ENCODE results near the gene PSME2. TPM values are rescaled to one million over a fixed set of nuclear protein-coding genes. Genes with fewer than 3 reads are reported as not detected.

Gene PSME2
- total and polyA plus RNA-seq, 10 of the 15 experiments (the other 5 are each of a cell fraction or from before 2014, with no cell fraction given) = 510 to 3,542 (median 913) TPM

DNA sequence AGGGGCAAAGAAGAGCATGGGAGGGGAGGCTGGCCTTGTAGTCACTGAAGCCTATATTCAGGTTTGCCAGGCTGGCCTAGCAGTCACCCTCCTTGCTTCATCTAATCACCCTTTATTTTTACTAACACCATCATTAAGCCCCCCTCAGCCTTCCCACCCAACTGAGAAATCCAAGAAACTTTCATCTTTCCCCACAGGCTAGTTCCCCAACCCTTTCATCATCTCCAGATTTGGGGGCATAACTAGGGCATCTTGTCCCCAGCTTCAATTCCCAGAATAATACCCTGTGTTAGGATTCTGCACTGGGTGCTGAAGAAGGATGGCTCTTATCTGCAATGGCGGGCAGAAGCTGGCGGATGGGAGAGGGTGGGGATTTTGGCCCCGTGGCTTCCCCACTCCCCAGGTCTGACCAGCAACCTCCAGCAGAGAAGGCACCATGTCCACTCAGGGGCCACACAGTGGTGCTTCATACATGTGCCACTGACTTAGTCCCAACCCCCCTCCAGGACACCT lies 45.4 kb downstream of the PSME2 start (continued):
- TF ChIP-seq, protein P1, sequence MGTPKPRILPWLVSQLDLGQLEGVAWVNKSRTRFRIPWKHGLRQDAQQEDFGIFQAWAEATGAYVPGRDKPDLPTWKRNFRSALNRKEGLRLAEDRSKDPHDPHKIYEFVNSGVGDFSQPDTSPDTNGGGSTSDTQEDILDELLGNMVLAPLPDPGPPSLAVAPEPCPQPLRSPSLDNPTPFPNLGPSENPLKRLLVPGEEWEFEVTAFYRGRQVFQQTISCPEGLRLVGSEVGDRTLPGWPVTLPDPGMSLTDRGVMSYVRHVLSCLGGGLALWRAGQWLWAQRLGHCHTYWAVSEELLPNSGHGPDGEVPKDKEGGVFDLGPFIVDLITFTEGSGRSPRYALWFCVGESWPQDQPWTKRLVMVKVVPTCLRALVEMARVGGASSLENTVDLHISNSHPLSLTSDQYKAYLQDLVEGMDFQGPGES (IDR thresholded peaks at IDR 0.05) = no peak
- TF ChIP-seq SIN3A (IDR thresholded peaks at IDR 0.05; ENCODE audit: low read depth, low read length) = no peak
- no peak for TF ChIP-seq MEF2B (IDR thresholded peaks at IDR 0.05; ENCODE audit: partially characterized antibody, poor library complexity, severe bottlenecking)
- TF ChIP-seq IKZF2 (IDR thresholded peaks at IDR 0.05) = no peak
- TF ChIP-seq HSF1 (IDR thresholded peaks at IDR 0.05; ENCODE audit: low read depth, low read length) = no peak
- TF ChIP-seq GABPA (IDR thresholded peaks at IDR 0.05; ENCODE audit: low read depth) = no peak
- TF ChIP-seq KAT2A (conservative IDR thresholded peaks at IDR 0.05; ENCODE audit: control insufficient read depth, low read depth, low read length) = no peak
- TF ChIP-seq IRF4 (IDR thresholded peaks at IDR 0.05; ENCODE audit: low read depth, low read length) = no peak

GRCh38 chr14:24100197-24100981 lies 46.0 kb downstream of the PSME2 start:
- BruUV-seq (replicated peaks) = no TSS peak
- WGBS (ENCODE audit: insufficient coverage, insufficient replicate concordance, low lambda C conversion rate, missing lambda C conversion rate) = 71% methylated on average over 4 of the region's 4 CpGs
- POLR2A ChIA-PET = interaction anchor here (1.0 kb wide), 1 partner anchor 13 kb away, joined by 3 read pairs; no protein-coding TSS in a partner anchor

More at GRCh38 chr14:24100197-24100981, 46.0 kb downstream of the PSME2 start:
- no peaks in the 10 kb centered on the region for H3K9me3 ChIP-seq (replicated peaks; ENCODE audit: control insufficient read depth, insufficient read depth, low read length)
- no peak for ATAC-seq
- no peak overlapping the region for H3K4me3 ChIP-seq
- H4K20me1 ChIP-seq (ENCODE audit: control insufficient read depth, insufficient read depth) = no peaks in the 10 kb centered on the region
- H3K4me1 ChIP-seq (ENCODE audit: control insufficient read depth, insufficient read depth, low read length) = no peaks in the 10 kb centered on the region
- SMC1A ChIA-PET (ENCODE audit: uncharacterized antibody, unreplicated experiment) = interaction anchor here (0.8 to 1.6 kb wide), 2 partner anchors 8 to 9 kb away, joined by 3 to 4 read pairs; no protein-coding TSS in a partner anchor
- H3K4me2 ChIP-seq (ENCODE audit: control insufficient read depth, insufficient read depth) = no peak overlapping the region
- DNase-seq (ENCODE audit: low read depth, low spot score) = no peak
- intact Hi-C loops (cut with micrococcal nuclease; ENCODE audit: unreplicated experiment) = no loop called here
- no peak overlapping the region for H2AFZ ChIP-seq (ENCODE audit: control insufficient read depth, low read depth, low read length)
- H3K27me3 ChIP-seq (replicated peaks in 1 of 2; ENCODE audit: control insufficient read depth in 2 of 2, insufficient read depth in 2 of 2, low read length in 1 of 2) = no peaks in the 10 kb centered on the region
- CTCF ChIA-PET = interaction anchor here (1.6 to 11.3 kb wide), 3 partner anchors 7 to 42 kb away, joined by 7 to 294 read pairs (median 8); partner anchors contain the start of gene PCK2
- peaks cover 9% of the 10 kb centered on the region for H3K79me2 ChIP-seq (ENCODE audit: control insufficient read depth, insufficient read depth, low read length)
- in situ Hi-C loops (cut with MboI) = loop anchor here (25.0 kb wide), 1 partner anchor 788 kb away; the partner anchor contains the start of genes BCL2L2, PABPN1 and PPP1R3E
- RAD21 ChIA-PET (ENCODE audit: unreplicated experiment) = interaction anchor here (1.2 kb wide), 1 partner anchor 8 kb away, joined by 3 read pairs; no protein-coding TSS in a partner anchor
- H3K27ac ChIP-seq (ENCODE audit: control insufficient read depth, insufficient read depth) = no peak overlapping the region
- H3K9ac ChIP-seq (ENCODE audit: control insufficient read depth, insufficient read depth, low read length) = no peak overlapping the region
- FAIRE-seq = no peak
- TF ChIP-seq POLR2A (IDR thresholded peaks at IDR 0.05; ENCODE audit: low read depth, low read length) (no peak), POU2F2 (IDR thresholded peaks at IDR 0.05; ENCODE audit: borderline replicate concordance, low read depth, low read length) (no peak), HCFC1 (IDR thresholded peaks at IDR 0.05; ENCODE audit: low read length) (no peak), PML (IDR thresholded peaks at IDR 0.05; ENCODE audit: low read length) (no peak), FOXK2 (IDR thresholded peaks at IDR 0.05) (no peak), KAT2A (conservative IDR thresholded peaks at IDR 0.05; ENCODE audit: control insufficient read depth, low read depth, low read length) (no peak), FOXM1 (IDR thresholded peaks at IDR 0.05; ENCODE audit: low read depth, low read length) (no peak), YBX1 (IDR thresholded peaks at IDR 0.05) (no peak), STAT3 (IDR thresholded peaks at IDR 0.05; ENCODE audit: low read depth, low read length) (no peak)
- TF ChIP-seq, protein P2, sequence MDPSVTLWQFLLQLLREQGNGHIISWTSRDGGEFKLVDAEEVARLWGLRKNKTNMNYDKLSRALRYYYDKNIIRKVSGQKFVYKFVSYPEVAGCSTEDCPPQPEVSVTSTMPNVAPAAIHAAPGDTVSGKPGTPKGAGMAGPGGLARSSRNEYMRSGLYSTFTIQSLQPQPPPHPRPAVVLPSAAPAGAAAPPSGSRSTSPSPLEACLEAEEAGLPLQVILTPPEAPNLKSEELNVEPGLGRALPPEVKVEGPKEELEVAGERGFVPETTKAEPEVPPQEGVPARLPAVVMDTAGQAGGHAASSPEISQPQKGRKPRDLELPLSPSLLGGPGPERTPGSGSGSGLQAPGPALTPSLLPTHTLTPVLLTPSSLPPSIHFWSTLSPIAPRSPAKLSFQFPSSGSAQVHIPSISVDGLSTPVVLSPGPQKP (IDR thresholded peaks at IDR 0.05; ENCODE audit: low read depth, low read length) = no peak
- TF ChIP-seq, protein P3, sequence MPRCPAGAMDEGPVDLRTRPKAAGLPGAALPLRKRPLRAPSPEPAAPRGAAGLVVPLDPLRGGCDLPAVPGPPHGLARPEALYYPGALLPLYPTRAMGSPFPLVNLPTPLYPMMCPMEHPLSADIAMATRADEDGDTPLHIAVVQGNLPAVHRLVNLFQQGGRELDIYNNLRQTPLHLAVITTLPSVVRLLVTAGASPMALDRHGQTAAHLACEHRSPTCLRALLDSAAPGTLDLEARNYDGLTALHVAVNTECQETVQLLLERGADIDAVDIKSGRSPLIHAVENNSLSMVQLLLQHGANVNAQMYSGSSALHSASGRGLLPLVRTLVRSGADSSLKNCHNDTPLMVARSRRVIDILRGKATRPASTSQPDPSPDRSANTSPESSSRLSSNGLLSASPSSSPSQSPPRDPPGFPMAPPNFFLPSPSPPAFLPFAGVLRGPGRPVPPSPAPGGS (IDR thresholded peaks at IDR 0.05; ENCODE audit: borderline replicate concordance, insufficient read depth, low read depth, low read length, poor library complexity, severe bottlenecking) = no peak
- peaks cover 11 to 14% of the 10 kb centered on the region in 2 experiments; a peak in 3 of 4 replicates for H3K36me3 ChIP-seq (ENCODE audit: control insufficient read depth in 2 of 2, insufficient read depth in 2 of 2, low read length in 1 of 2)
